ENCODE results near the gene KLHDC3. TPM values are rescaled to one million over a fixed set of nuclear protein-coding genes. Genes with fewer than 3 reads are reported as not detected.
A peak's percentile ranks its signal among the peaks of the same experiment; 100 is the strongest.

Gene KLHDC3
- total and polyA plus RNA-seq, 9 donors = 40.9 to 90.9 (median 62.8) TPM

- H3K4me3 ChIP-seq = peak overlapping the region; percentile 95
- intact Hi-C loops (cut with DNase I) = no loop called here
- 6 to 10% (median 7%) methylated on average over 13 of the region's 13 CpGs for WGBS, 3 donors
- H3K9me3 ChIP-seq = no peaks in the 10 kb centered on the region
- H3K27ac ChIP-seq = peak overlapping the region; percentile 56 to 72
- H3K4me1 ChIP-seq (ENCODE audit: insufficient read depth) = peaks cover 14% of the 10 kb centered on the region
- TF ChIP-seq POLR2A (IDR thresholded peaks at IDR 0.05) (no peak), EP300 (IDR thresholded peaks at IDR 0.05) (no peak)
- TF ChIP-seq, protein P1, sequence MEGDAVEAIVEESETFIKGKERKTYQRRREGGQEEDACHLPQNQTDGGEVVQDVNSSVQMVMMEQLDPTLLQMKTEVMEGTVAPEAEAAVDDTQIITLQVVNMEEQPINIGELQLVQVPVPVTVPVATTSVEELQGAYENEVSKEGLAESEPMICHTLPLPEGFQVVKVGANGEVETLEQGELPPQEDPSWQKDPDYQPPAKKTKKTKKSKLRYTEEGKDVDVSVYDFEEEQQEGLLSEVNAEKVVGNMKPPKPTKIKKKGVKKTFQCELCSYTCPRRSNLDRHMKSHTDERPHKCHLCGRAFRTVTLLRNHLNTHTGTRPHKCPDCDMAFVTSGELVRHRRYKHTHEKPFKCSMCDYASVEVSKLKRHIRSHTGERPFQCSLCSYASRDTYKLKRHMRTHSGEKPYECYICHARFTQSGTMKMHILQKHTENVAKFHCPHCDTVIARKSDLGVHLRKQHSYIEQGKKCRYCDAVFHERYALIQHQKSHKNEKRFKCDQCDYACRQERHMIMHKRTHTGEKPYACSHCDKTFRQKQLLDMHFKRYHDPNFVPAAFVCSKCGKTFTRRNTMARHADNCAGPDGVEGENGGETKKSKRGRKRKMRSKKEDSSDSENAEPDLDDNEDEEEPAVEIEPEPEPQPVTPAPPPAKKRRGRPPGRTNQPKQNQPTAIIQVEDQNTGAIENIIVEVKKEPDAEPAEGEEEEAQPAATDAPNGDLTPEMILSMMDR (IDR thresholded peaks at IDR 0.05) = no peak
- peak in 1 of 5 donors; percentile 33 for DNase-seq
- H3K27me3 ChIP-seq = no peaks in the 10 kb centered on the region
- no peaks in the 10 kb centered on the region for H3K36me3 ChIP-seq
Observed at GRCh38 chr6:42984924-42985475, 29.0 kb upstream of the KLHDC3 start.

DNA sequence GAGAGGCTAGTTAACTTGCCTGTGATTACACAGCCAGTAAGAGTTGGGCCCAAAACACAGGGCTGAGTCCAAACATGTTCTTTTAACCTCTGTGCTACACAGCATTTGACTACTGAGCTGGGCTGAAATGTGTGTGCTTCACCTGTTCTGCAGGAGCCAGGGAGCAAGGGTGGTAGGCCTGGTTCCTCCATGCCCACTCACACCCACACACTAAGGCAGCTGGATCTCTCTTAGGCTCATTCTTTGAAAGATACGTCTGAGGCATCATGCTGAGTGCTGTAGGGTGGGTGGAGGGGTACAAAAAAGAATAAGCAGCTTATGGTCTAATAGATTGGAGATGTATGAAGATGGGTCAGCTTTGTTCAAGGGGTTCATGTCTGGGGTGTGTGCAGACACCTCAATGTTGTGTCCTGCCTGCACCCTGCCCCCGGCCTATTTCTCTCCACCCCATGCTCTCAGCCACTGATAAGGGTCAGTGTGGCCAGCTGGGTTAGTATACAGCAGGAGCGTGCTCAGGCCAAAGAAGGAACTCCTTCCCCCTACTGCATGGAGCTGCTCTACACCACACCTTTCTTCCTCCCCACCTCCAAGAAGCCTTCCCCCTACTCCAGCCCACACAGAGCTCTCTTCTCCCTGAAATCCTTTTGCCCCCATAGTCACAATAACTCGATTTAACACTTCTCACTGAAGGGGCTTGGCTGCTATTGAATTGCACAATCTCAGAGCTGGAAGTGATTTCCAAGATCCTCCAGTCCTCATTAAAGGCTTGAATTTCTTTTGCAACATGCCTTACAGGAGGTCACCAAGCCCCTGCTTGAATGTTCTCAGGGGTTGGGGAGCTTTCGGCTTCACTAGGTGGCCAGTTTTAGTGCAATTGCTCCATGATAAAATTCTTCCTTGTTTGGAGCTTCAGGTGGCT is 26.3 kb upstream of the KLHDC3 start:
- WGBS, 3 donors = 45 to 60% (median 57%) methylated on average over 5 of the region's 5 CpGs
- H3K36me3 ChIP-seq = no peaks in the 10 kb centered on the region
- peaks cover 11% of the 10 kb centered on the region for H3K4me1 ChIP-seq (ENCODE audit: insufficient read depth)
- intact Hi-C loops (cut with DNase I) = no loop called here
- no peak for TF ChIP-seq POLR2A (IDR thresholded peaks at IDR 0.05)
- TF ChIP-seq, protein P1 (IDR thresholded peaks at IDR 0.05) = no peak
- no peak for TF ChIP-seq EP300 (IDR thresholded peaks at IDR 0.05)
- DNase-seq = no peak
- no peak overlapping the region for H3K27ac ChIP-seq
- H3K9me3 ChIP-seq = no peaks in the 10 kb centered on the region
- H3K4me3 ChIP-seq = no peak overlapping the region
- H3K27me3 ChIP-seq = no peaks in the 10 kb centered on the region

GRCh38 chr6:42988486-42989020 is 25.5 kb upstream of the KLHDC3 start:
- TF ChIP-seq EP300 (IDR thresholded peaks at IDR 0.05) (no peak), POLR2A (IDR thresholded peaks at IDR 0.05) (no peak)
- TF ChIP-seq, protein P1 (IDR thresholded peaks at IDR 0.05) = no peak
- Histone ChIP-seq H3K4me1 (ENCODE audit: insufficient read depth) (peaks cover 10% of the 10 kb centered on the region), H3K27ac (no peak overlapping the region), H3K9me3 (no peaks in the 10 kb centered on the region), H3K27me3 (no peaks in the 10 kb centered on the region), H3K4me3 (no peak overlapping the region), H3K36me3 (no peaks in the 10 kb centered on the region)
- no peak for DNase-seq
- intact Hi-C loops (cut with DNase I) = no loop called here
- WGBS, 3 donors = 44 to 68% (median 48%) methylated on average over 1 of the region's 1 CpG

- Histone ChIP-seq H3K9me3 (no peaks in the 10 kb centered on the region), H3K4me3 (no peak overlapping the region), H3K27ac (no peak overlapping the region), H3K4me1 (ENCODE audit: insufficient read depth) (peaks cover 7% of the 10 kb centered on the region), H3K27me3 (no peaks in the 10 kb centered on the region), H3K36me3 (no peaks in the 10 kb centered on the region)
- 73 to 83% (median 76%) methylated on average over 5 of the region's 5 CpGs for WGBS, 3 donors
- no peak for TF ChIP-seq EP300 (IDR thresholded peaks at IDR 0.05)
- TF ChIP-seq, protein P1 (IDR thresholded peaks at IDR 0.05) = no peak
- no peak for TF ChIP-seq POLR2A (IDR thresholded peaks at IDR 0.05)
- no peak for DNase-seq
- intact Hi-C loops (cut with DNase I) = no loop called here
Observed at GRCh38 chr6:42989923-42990322, 24.1 kb upstream of the KLHDC3 start.

All from ovary (tissue), 9 donors.